PC-3 (cell line): ENCODE data around the gene PAX5. TPM values are rescaled to one million over a fixed set of nuclear protein-coding genes. Genes with fewer than 3 reads are reported as not detected.

Experiments
- ATAC-seq: fragments of 200-7000 bp; cut with Tn5 transposase; 2 replicates; pipeline ENCODE4 v1.9.1; 2020; ENCODE audit warnings: mild to moderate bottlenecking, moderate library complexity
- BruUV-seq: library from RNA; stranded (reverse); fragments of 400-500 nt; replicated peaks from 2 replicates; lab custom pipeline; 2021; lab: Mats Ljungman, UMichigan
- CTCF ChIA-PET: fragments of 300-600 bp; sonication (Branson Sonifier 250); formaldehyde crosslinking; loops from one replicate; lab custom pipeline; 2022; ENCODE audit warnings: antibody characterized with exemption; lab: Charles Lee
- POLR2A ChIA-PET: fragments of 300-600 bp; sonication (Branson Sonifier 250); formaldehyde crosslinking; loops from one replicate; lab custom pipeline; 2022; ENCODE audit warnings: antibody characterized with exemption; ENCODE audit not compliant: unreplicated experiment; lab: Charles Lee
- DNase-seq: peaks from one replicate; pipeline ENCODE4 v3.0.0-alpha.2; 2015
- H2AFZ ChIP-seq: fragments of 300-600 bp; sonication (generic); 2 replicates; pipeline ENCODE4 v1.6.0; 2016; ENCODE audit warnings: antibody characterized with exemption, low read length
- H3F3A ChIP-seq: fragments of 300-600 bp; sonication (generic); one replicate; pipeline ENCODE4 v1.6.0; 2017; ENCODE audit warnings: antibody characterized with exemption, low read length, control low read depth, mild to moderate bottlenecking; ENCODE audit not compliant: unreplicated experiment
- H3K27ac ChIP-seq: fragments of 300-600 bp; sonication (generic); 2 replicates; pipeline ENCODE4 v1.5.1; 2016; ENCODE audit warnings: mild to moderate bottlenecking, low read length
- H3K27me3 ChIP-seq: fragments of 300-600 bp; sonication (generic); 2 replicates; pipeline ENCODE4 v1.6.1; 2016; ENCODE audit warnings: low read length, mixed read lengths
- H3K36me3 ChIP-seq: fragments of 300-600 bp; sonication (generic); 2 replicates; pipeline ENCODE4 v1.6.1; 2016; ENCODE audit warnings: low read depth, mixed run types, low read length, mixed read lengths
- H3K4me1 ChIP-seq: fragments of 300-600 bp; sonication (generic); 2 replicates; pipeline ENCODE4 v1.5.1; 2016; ENCODE audit warnings: low read length; ENCODE audit not compliant: insufficient read depth
- H3K4me2 ChIP-seq: fragments of 300-600 bp; sonication (generic); 2 replicates; pipeline ENCODE4 v1.6.0; 2016; ENCODE audit warnings: low read length
- H3K4me3 ChIP-seq: fragments of 300-600 bp; sonication (generic); 2 replicates; pipeline ENCODE4 v1.5.1; 2016; ENCODE audit warnings: mild to moderate bottlenecking, low read length, mixed read lengths
- H3K79me2 ChIP-seq: fragments of 300-600 bp; sonication (generic); 2 replicates; pipeline ENCODE4 v1.6.1; 2017; ENCODE audit warnings: low read length, mixed read lengths
- H3K9ac ChIP-seq: fragments of 300-600 bp; sonication (generic); 2 replicates; pipeline ENCODE4 v1.6.0; 2016; ENCODE audit warnings: mild to moderate bottlenecking, low read length
- H3K9me2 ChIP-seq: fragments of 300-600 bp; sonication (generic); replicated peaks from 2 replicates; pipeline ENCODE4 v1.6.1; 2016; ENCODE audit warnings: mixed run types, low read length, mixed read lengths
- H3K9me3 ChIP-seq: fragments of 300-600 bp; sonication (generic); 2 replicates; pipeline ENCODE4 v1.6.1; 2016; ENCODE audit warnings: low read length, mixed read lengths
- H4K20me1 ChIP-seq: fragments of 300-600 bp; sonication (generic); 2 replicates; pipeline ENCODE4 v1.6.1; 2016; ENCODE audit warnings: low read length, mixed read lengths
- EZH2 ChIP-seq: fragments of 300-600 bp; sonication (generic); IDR thresholded peaks from one replicate; pipeline ENCODE4 v1.6.1; 2017; ENCODE audit warnings: antibody characterized with exemption, mild to moderate bottlenecking, low read length; ENCODE audit not compliant: unreplicated experiment
- EZH2phosphoT487 ChIP-seq: fragments of 300-600 bp; sonication (generic); IDR thresholded peaks from 2 replicates; pipeline ENCODE4 v1.6.1; 2018; ENCODE audit warnings: mild to moderate bottlenecking, antibody characterized with exemption, low read length, borderline replicate concordance
- intact Hi-C: fragments of 100-400 bp; cut with micrococcal nuclease; formaldehyde crosslinking; loops from 2 replicates; pipeline ENCODE4 v1.9.0; 2023
- total RNA-seq: library from RNA; depleted of rRNA; stranded (reverse); fragments of >200 nt; gene quantifications from 2 replicates; pipeline ENCODE4 v1.2.3, GENCODE V29; 2014
- TF ChIP-seq, protein P1 (sequence below): fragments of 300-600 bp; sonication (generic); conservative IDR thresholded peaks from 2 replicates; pipeline ENCODE4 v1.5.1; 2017; ENCODE audit warnings: antibody characterized with exemption, low read depth, mild to moderate bottlenecking, low read length

PAX5 gene
- total RNA-seq, 1 experiment from 2014 or later, result not detected

DNA sequence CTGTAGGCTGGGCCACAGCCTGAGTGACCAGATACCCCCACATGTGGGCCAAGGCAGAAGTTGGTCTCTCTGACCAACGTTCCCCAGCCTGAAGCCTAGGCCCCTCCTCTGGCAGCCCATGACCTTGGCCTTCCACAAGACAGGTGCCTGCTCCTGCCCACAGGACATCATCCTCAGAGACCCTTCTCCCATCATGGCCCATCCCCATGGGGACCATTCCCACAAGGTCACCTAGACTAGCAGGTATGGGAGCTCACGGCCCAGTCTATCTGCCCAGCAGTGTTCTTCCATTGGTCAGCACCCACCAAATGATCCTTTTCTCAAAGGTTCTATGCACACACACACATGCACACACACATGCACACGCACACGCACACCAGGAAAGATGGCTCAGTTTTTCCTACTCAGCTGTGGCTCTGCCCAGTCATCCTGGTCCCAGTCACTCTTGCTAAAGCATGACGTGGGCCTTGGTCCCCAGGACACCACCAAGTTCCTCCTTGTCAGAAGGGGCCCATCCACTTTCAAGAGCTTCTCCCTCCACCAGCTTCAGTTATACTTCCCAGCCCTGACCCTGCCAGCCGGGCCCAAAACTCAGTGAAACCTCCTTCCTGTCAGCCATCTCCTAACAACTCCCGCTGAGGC, 65.4 kb downstream of the PAX5 start:
- peaks cover 7% of the 10 kb centered on the region; the same call in 1 of the 2 replicates for H3K4me1 ChIP-seq
- no peaks in the 10 kb centered on the region for H3K27me3 ChIP-seq
- H3K27ac ChIP-seq, result no peak overlapping the region
- no peaks in the 10 kb centered on the region for H3F3A ChIP-seq
- ChIA-PET POLR2A (no interaction called here), CTCF (no interaction called here)
- no TSS peak for BruUV-seq
- no peak overlapping the region for H3K4me3 ChIP-seq
- no peaks in the 10 kb centered on the region for H4K20me1 ChIP-seq
- TF ChIP-seq EZH2 (no peak), EZH2phosphoT487 (no peak)
- TF ChIP-seq, protein P1, sequence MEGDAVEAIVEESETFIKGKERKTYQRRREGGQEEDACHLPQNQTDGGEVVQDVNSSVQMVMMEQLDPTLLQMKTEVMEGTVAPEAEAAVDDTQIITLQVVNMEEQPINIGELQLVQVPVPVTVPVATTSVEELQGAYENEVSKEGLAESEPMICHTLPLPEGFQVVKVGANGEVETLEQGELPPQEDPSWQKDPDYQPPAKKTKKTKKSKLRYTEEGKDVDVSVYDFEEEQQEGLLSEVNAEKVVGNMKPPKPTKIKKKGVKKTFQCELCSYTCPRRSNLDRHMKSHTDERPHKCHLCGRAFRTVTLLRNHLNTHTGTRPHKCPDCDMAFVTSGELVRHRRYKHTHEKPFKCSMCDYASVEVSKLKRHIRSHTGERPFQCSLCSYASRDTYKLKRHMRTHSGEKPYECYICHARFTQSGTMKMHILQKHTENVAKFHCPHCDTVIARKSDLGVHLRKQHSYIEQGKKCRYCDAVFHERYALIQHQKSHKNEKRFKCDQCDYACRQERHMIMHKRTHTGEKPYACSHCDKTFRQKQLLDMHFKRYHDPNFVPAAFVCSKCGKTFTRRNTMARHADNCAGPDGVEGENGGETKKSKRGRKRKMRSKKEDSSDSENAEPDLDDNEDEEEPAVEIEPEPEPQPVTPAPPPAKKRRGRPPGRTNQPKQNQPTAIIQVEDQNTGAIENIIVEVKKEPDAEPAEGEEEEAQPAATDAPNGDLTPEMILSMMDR, result no peak
- no peak overlapping the region for H3K4me2 ChIP-seq
- no peaks in the 10 kb centered on the region for H3K36me3 ChIP-seq
- H2AFZ ChIP-seq, result no peak overlapping the region
- H3K9ac ChIP-seq, result no peak overlapping the region
- intact Hi-C loops, result no loop called here
- no peaks in the 10 kb centered on the region for H3K9me2 ChIP-seq
- DNase-seq (no peak), ATAC-seq (no peak)
- H3K79me2 ChIP-seq, result no peaks in the 10 kb centered on the region
- H3K9me3 ChIP-seq, result no peaks in the 10 kb centered on the region

DNA sequence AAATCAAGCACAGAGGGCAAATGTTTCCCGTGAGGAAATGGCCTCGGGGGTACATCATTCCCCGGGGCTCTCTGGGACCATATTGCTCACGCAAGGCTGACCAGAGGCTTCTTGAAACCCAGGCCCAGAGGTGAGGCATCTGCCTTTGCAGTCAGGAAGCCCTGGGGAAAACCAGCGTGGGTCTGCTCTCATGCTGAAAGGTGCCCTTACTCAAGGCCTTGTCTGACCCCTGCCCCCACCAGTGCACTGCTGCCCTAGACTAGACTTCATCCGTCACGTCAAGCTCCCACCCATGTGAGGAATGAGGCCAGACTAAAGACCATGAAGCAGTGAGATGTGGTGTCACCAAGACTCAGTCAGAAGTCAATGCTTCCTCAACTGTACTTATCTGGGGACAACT, 66.1 kb downstream of the PAX5 start:
- ChIA-PET POLR2A (no interaction called here), CTCF (no interaction called here)
- no peaks in the 10 kb centered on the region for H3K27me3 ChIP-seq
- no peaks in the 10 kb centered on the region for H3K9me2 ChIP-seq
- BruUV-seq, result no TSS peak
- H2AFZ ChIP-seq, result no peak overlapping the region
- H3K36me3 ChIP-seq, result no peaks in the 10 kb centered on the region
- H3K9me3 ChIP-seq, result no peaks in the 10 kb centered on the region
- no peak overlapping the region for H3K4me3 ChIP-seq
- ATAC-seq, result no peak
- H3K27ac ChIP-seq, result no peak overlapping the region
- no peak overlapping the region for H3K9ac ChIP-seq
- H3F3A ChIP-seq, result no peaks in the 10 kb centered on the region
- intact Hi-C loops, result no loop called here
- H3K79me2 ChIP-seq, result no peaks in the 10 kb centered on the region
- no peak for DNase-seq
- no peak overlapping the region for H3K4me2 ChIP-seq
- H4K20me1 ChIP-seq, result no peaks in the 10 kb centered on the region
- H3K4me1 ChIP-seq, result peaks cover 7% of the 10 kb centered on the region; the same call in 1 of the 2 replicates
- TF ChIP-seq EZH2phosphoT487, result no peak
- TF ChIP-seq EZH2, result no peak
- TF ChIP-seq, protein P1, result no peak

DNA sequence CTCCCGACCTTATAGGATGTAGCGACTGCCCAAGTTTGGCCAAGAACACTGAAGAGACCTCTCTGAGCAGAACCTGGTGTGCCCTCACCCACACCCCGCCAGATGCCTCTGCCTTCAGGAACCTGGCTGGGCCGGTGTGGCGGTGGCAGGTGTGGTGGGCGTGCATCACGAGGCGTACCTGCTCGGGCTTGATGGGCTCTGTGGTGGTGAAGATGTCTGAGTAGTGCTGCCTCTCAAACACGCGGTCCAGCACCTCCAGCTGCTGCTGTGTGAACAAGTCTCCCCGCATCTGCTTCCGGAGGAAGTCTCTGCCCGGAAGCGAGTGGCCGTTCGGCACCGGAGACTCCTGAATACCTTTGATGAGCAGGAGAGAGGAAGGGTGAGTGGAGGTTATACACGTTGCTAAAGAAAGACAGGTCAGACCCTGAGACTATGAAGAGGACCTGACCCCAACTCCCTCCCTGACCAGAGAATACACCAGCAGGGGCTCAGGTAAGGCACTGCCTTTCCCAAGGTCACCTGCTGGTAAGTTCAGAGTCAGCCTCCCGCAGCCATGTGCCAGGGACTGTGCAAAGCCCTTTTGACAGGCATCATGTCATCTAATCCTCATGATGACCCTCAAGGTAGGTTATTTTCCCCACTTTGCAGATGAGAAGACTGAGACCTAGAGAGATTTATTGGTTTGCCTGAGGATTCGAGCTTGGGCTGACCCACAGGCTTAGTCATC, 67.5 kb downstream of the PAX5 start:
- DNase-seq (no peak), ATAC-seq (no peak)
- CTCF ChIA-PET, result no interaction called here
- Histone ChIP-seq H3F3A (no peaks in the 10 kb centered on the region), H3K4me3 (no peak overlapping the region), H3K9me3 (no peaks in the 10 kb centered on the region), H3K9me2 (no peaks in the 10 kb centered on the region), H2AFZ (no peak overlapping the region), H3K4me1 (peaks cover 7% of the 10 kb centered on the region; the same call in 1 of the 2 replicates), H3K79me2 (no peaks in the 10 kb centered on the region), H3K4me2 (no peak overlapping the region), H4K20me1 (no peaks in the 10 kb centered on the region), H3K27ac (no peak overlapping the region), H3K27me3 (no peaks in the 10 kb centered on the region), H3K36me3 (no peaks in the 10 kb centered on the region), H3K9ac (no peak overlapping the region)
- TF ChIP-seq, protein P1, result no peak
- no peak for TF ChIP-seq EZH2
- TF ChIP-seq EZH2phosphoT487, result no peak
- POLR2A ChIA-PET, result no interaction called here
- no TSS peak for BruUV-seq
- intact Hi-C loops, result no loop called here
